Endothelial cell of umbilical vein (primary cell): ENCODE measurements around the gene PNPLA1. TPM values are rescaled to one million over a fixed set of nuclear protein-coding genes. Genes with fewer than 3 reads are reported as not detected.

Experiments used
- BruUV-seq: library from RNA; stranded (reverse); fragments of 400-500 nt; replicated peaks from 2 replicates; lab custom pipeline; 2021; lab: Mats Ljungman, UMichigan
- CTCF ChIA-PET: fragments of 300-600, 350-600 bp; sonication (Branson Sonifier 250); formaldehyde crosslinking; loops from one replicate; lab custom pipeline; 2021; ENCODE audit warnings: antibody characterized with exemption, inconsistent platforms; lab: Charles Lee
- POLR2A ChIA-PET: fragments of 300-600, 350-600 bp; sonication (Branson Sonifier 250); formaldehyde crosslinking; loops from one replicate; lab custom pipeline; 2021; ENCODE audit warnings: antibody characterized with exemption, inconsistent platforms; lab: Charles Lee
- DNase-seq: peaks from one replicate; pipeline ENCODE4 v3.0.0-alpha.2; 2011; ENCODE audit warnings: low read depth, low spot score
- FAIRE-seq: peaks from 2 replicates; lab custom pipeline; 2011; peaks lifted over from hg19 to GRCh38; lab: Jason Lieb, UNC
- H2AFZ ChIP-seq: 2 replicates; pipeline ENCODE4 v1.6.0; 2012; ENCODE audit warnings: low read depth, low read length, control low read depth, inconsistent platforms
- H3K27ac ChIP-seq: 2 replicates; pipeline ENCODE4 v1.5.1; 2011; ENCODE audit warnings: low read depth, mild to moderate bottlenecking, control low read depth, low read length, moderate library complexity; ENCODE audit not compliant: insufficient read depth
- H3K27me3 ChIP-seq, 2 experiments: 2 replicates each; pipeline versions ENCODE4 v1.6.0 to v1.6.1; 2011; ENCODE audit warnings: low read length in 2 of 2, mixed read lengths in 1 of 2; ENCODE audit not compliant: control insufficient read depth in 2 of 2, insufficient read depth in 2 of 2
- H3K36me3 ChIP-seq, 2 experiments: 2 replicates in 1 of 2; 3 replicates in 1 of 2; pipeline ENCODE4 v1.5.1; 2011; ENCODE audit warnings: low read length in 2 of 2, mild to moderate bottlenecking in 1 of 2, moderate library complexity in 1 of 2; ENCODE audit not compliant: control insufficient read depth in 2 of 2, insufficient read depth in 2 of 2; ENCODE audit errors: extremely low read depth in 1 of 2
- H3K4me1 ChIP-seq: 3 replicates; pipeline ENCODE4 v1.5.1; 2011; ENCODE audit warnings: mild to moderate bottlenecking, low read length; ENCODE audit not compliant: control insufficient read depth, insufficient read depth; ENCODE audit errors: extremely low read depth
- H3K4me2 ChIP-seq: 2 replicates; pipeline ENCODE4 v1.6.1; 2011; ENCODE audit warnings: low read length, control low read depth, mixed read lengths; ENCODE audit not compliant: insufficient read depth
- H3K4me3 ChIP-seq, 3 experiments: fragments of 200-600 bp in 1 of 3; sonication (generic), shearing (Covaris generic) in 1 of 3; replicated peaks in 1 of 3; 2 replicates each; pipeline ENCODE4 v1.5.1; 2011 to 2016; ENCODE audit warnings: control low read depth in 3 of 3, low read length in 3 of 3, mild to moderate bottlenecking in 2 of 3, inconsistent platforms in 1 of 3, low read depth in 1 of 3, moderate library complexity in 1 of 3; ENCODE audit not compliant: insufficient read depth in 1 of 3
- H3K79me2 ChIP-seq: 2 replicates; pipeline ENCODE4 v1.6.0; 2012; ENCODE audit warnings: low read length, inconsistent platforms; ENCODE audit not compliant: control insufficient read depth, insufficient read depth
- H3K9ac ChIP-seq: replicated peaks from 2 replicates; pipeline ENCODE3; 2011; ENCODE audit warnings: low read length, control low read depth; ENCODE audit not compliant: insufficient read depth; ENCODE audit errors: extremely low read depth
- H3K9me1 ChIP-seq: replicated peaks from 3 replicates; pipeline ENCODE4 v1.6.0; 2011; ENCODE audit warnings: mild to moderate bottlenecking, low read length; ENCODE audit not compliant: control insufficient read depth, insufficient read depth; ENCODE audit errors: extremely low read depth
- H3K9me3 ChIP-seq: replicated peaks from 2 replicates; pipeline ENCODE4 v1.5.1; 2012; ENCODE audit warnings: low read length, inconsistent platforms; ENCODE audit not compliant: control insufficient read depth, insufficient read depth
- H4K20me1 ChIP-seq: replicated peaks from 2 replicates; pipeline ENCODE3; 2011; ENCODE audit warnings: mild to moderate bottlenecking, low read length; ENCODE audit not compliant: control insufficient read depth, insufficient read depth; ENCODE audit errors: extremely low read depth
- CTCF ChIP-seq, 2 donors: IDR thresholded peaks; 1 replicate in 1 of 2; 2 replicates in 1 of 2; pipeline ENCODE4 v1.5.1; 2011; ENCODE audit warnings: low read length in 2 of 2, mild to moderate bottlenecking in 2 of 2, moderate library complexity in 2 of 2, control low read depth in 1 of 2, inconsistent platforms in 1 of 2, low read depth in 1 of 2; ENCODE audit not compliant: insufficient read depth in 1 of 2; ENCODE audit errors: extremely low read depth in 1 of 2
- EZH2 ChIP-seq: IDR thresholded peaks from 2 replicates; pipeline ENCODE4 v1.6.1; 2012; ENCODE audit warnings: borderline replicate concordance, low read depth, mild to moderate bottlenecking, moderate library complexity, low read length, inconsistent platforms; ENCODE audit not compliant: severe bottlenecking
- FOS ChIP-seq: IDR thresholded peaks from 2 replicates; pipeline ENCODE4 v1.6.1; 2011; ENCODE audit warnings: mild to moderate bottlenecking, low read length, moderate library complexity, borderline replicate concordance; ENCODE audit not compliant: insufficient read depth
- GATA2 ChIP-seq: IDR thresholded peaks from 2 replicates; pipeline ENCODE4 v1.7.0; 2011; ENCODE audit warnings: low read depth, mild to moderate bottlenecking, moderate library complexity, mixed read lengths, low read length; ENCODE audit not compliant: insufficient read length, insufficient read depth
- JUN ChIP-seq: IDR thresholded peaks from 2 replicates; pipeline ENCODE4 v1.6.1; 2011; ENCODE audit warnings: borderline replicate concordance, low read depth; ENCODE audit not compliant: insufficient read length, insufficient read depth
- MAX ChIP-seq: IDR thresholded peaks from 2 replicates; pipeline ENCODE4 v1.6.1; 2011; ENCODE audit not compliant: insufficient read depth, insufficient read length
- MYC ChIP-seq: IDR thresholded peaks from one replicate; pipeline ENCODE4 v1.6.1; 2011; ENCODE audit warnings: mild to moderate bottlenecking, low read depth, low read length
- POLR2A ChIP-seq: IDR thresholded peaks from 2 replicates; pipeline ENCODE4 v1.6.1; 2012; ENCODE audit warnings: low read depth, mild to moderate bottlenecking, control low read depth, low read length
- POLR2AphosphoS5 ChIP-seq: IDR thresholded peaks from 2 replicates; pipeline ENCODE4 v1.6.1; 2012; ENCODE audit warnings: low read depth, mild to moderate bottlenecking, control low read depth, low read length, moderate library complexity; ENCODE audit not compliant: insufficient read depth
- dilution Hi-C: fragments of 300-500 bp; cut with MboI; formaldehyde crosslinking; loops from one replicate; pipeline ENCODE4 v1.15.0; 2019; ENCODE audit warnings: low sequenced_read_pairs; ENCODE audit not compliant: extremely low pct_ligation_motif_present
- intact Hi-C: fragments of 100-400 bp; cut with micrococcal nuclease; formaldehyde crosslinking; loops from one replicate; pipeline ENCODE4 v1.10.0; 2022
- polyA plus RNA-seq, 4 experiments: library from polyadenylated mRNA; depleted of rRNA in 3 of 4; stranded (reverse) in 3 of 4; unstranded in 1 of 4; fragments of >200 nt; gene quantifications; 2 replicates each; pipeline versions ENCODE4 v1.2.1 to v1.2.3, GENCODE V29; 2011 to 2012; ENCODE audit warnings: missing spikeins in 1 of 4
- total RNA-seq: library from RNA; stranded (reverse); gene quantifications from 2 replicates; pipeline ENCODE4 v1.2.3, GENCODE V29; 2021

The PNPLA1 gene
- total and polyA plus RNA-seq, 2 donors (not counting 3 experiments of a cell fraction or from before 2014, with no cell fraction given): not detected

- no peak overlapping the region for H3K4me3 ChIP-seq
- TF ChIP-seq JUN (no peak), FOS (no peak), POLR2A (no peak), GATA2 (no peak), EZH2 (no peak), MAX (no peak), CTCF (IDR thresholded peaks at IDR 0.05; ENCODE audit: extremely low read depth in 1 of 2, insufficient read depth in 1 of 2, low read depth in 1 of 2, low read length in 2 of 2) (no peak), MYC (no peak), POLR2AphosphoS5 (no peak)
- H4K20me1 ChIP-seq: no peaks in the 10 kb centered on the region
- H3K9me3 ChIP-seq: peaks cover 1% of the 10 kb centered on the region
- H3K9me1 ChIP-seq: no peaks in the 10 kb centered on the region
- dilution Hi-C loops: no loop called here
- CTCF ChIA-PET: interaction anchor here (1.0 to 1.2 kb wide), 2 partner anchors 16 to 75 kb away, joined by 3 read pairs; no protein-coding TSS in a partner anchor
- peaks cover 6% of the 10 kb centered on the region in 2 experiments for H3K27me3 ChIP-seq
- no TSS peak for BruUV-seq
- H2AFZ ChIP-seq: no peak overlapping the region
- no peaks in the 10 kb centered on the region for H3K36me3 ChIP-seq
- POLR2A ChIA-PET: no interaction called here
- DNase-seq (no peak), FAIRE-seq (no peak)
- H3K9ac ChIP-seq: no peak overlapping the region
- peaks cover 7% of the 10 kb centered on the region for H3K4me1 ChIP-seq
- H3K79me2 ChIP-seq: no peaks in the 10 kb centered on the region
- H3K27ac ChIP-seq: no peak overlapping the region
- H3K4me2 ChIP-seq: no peak overlapping the region
- intact Hi-C loops: no loop called here
These were observed 4.1 kb upstream of the PNPLA1 start for GRCh38 chr6:36265744-36266143.
